Activated B cell treated with CpG ODN at 0.5 μM for 24 hours (primary cell): ENCODE data around the gene SDHB. TPM values are rescaled to one million over a fixed set of nuclear protein-coding genes. Genes with fewer than 3 reads are reported as not detected.

ENCODE experiments used
- ATAC-seq: fragments of 200-7000 bp; cut with Tn5 transposase; one replicate; pipeline ENCODE4 v1.10.0; 2021; ENCODE audit warnings: low read depth, mild to moderate bottlenecking, moderate library complexity
- CTCF ChIA-PET: fragments of 350-600 bp; sonication (Branson Sonifier 250); formaldehyde crosslinking; loops from one replicate; lab custom pipeline; 2021; ENCODE audit warnings: antibody characterized with exemption; lab: Charles Lee
- POLR2A ChIA-PET: fragments of 350-600 bp; sonication (Branson Sonifier 250); formaldehyde crosslinking; loops from one replicate; lab custom pipeline; 2021; ENCODE audit warnings: antibody characterized with exemption; lab: Charles Lee
- DNase-seq: peaks from one replicate; pipeline ENCODE4 v3.0.0; 2022
- H3K27ac Mint-ChIP-seq: one replicate; pipeline ENCODE4 v1.8.0; 2020; ENCODE audit warnings: mixed read lengths
- H3K27me3 Mint-ChIP-seq: one replicate; pipeline ENCODE4 v1.8.0; 2021; ENCODE audit warnings: mixed read lengths
- H3K36me3 Mint-ChIP-seq: one replicate; pipeline ENCODE4 v1.8.0; 2021; ENCODE audit warnings: low read depth, mixed read lengths
- H3K4me1 Mint-ChIP-seq: one replicate; pipeline ENCODE4 v1.8.0; 2021; ENCODE audit warnings: mixed read lengths
- H3K4me3 Mint-ChIP-seq: one replicate; pipeline ENCODE4 v1.8.0; 2020; ENCODE audit warnings: mild to moderate bottlenecking, mixed read lengths
- H3K9me3 Mint-ChIP-seq: one replicate; pipeline ENCODE4 v1.8.0; 2020; ENCODE audit warnings: mixed read lengths
- CTCF ChIP-seq: fragments of 200-600 bp; IDR thresholded peaks from one replicate; pipeline ENCODE4 v1.8.0; 2022; ENCODE audit warnings: antibody characterized with exemption, mild to moderate bottlenecking
- intact Hi-C: fragments of 100-400 bp; cut with micrococcal nuclease; formaldehyde crosslinking; loops from one replicate; pipeline ENCODE4 v1.15.1; 2024
- total RNA-seq: library from RNA; stranded (reverse); gene quantifications from 2 replicates; pipeline ENCODE4 v1.2.3, GENCODE V29; 2022

The SDHB gene
- total RNA-seq, 1 donor from 2014 or later: 70.7 TPM

GRCh38 chr1:17069452-17070162 is 15.8 kb upstream of the SDHB start:
- Mint-ChIP-seq H3K4me1 (no peaks in the 10 kb centered on the region), H3K27ac (no peak overlapping the region), H3K9me3 (no peaks in the 10 kb centered on the region), H3K36me3 (no peaks in the 10 kb centered on the region), H3K27me3 (no peaks in the 10 kb centered on the region), H3K4me3 (no peak overlapping the region)
- ChIA-PET POLR2A (no interaction called here), CTCF (no interaction called here)
- TF ChIP-seq CTCF: no peak
- intact Hi-C loops: no loop called here
- DNase-seq: no peak
- no peak for ATAC-seq

- CTCF ChIA-PET: no interaction called here
- ATAC-seq: no peak
Observed at GRCh38 chr1:17068789-17069188, 15.0 kb upstream of the SDHB start.

GRCh38 chr1:17067465-17068240 is 13.8 kb upstream of the SDHB start:
- POLR2A ChIA-PET: no interaction called here
- H3K27ac Mint-ChIP-seq: no peak overlapping the region
- TF ChIP-seq CTCF: no peak
- CTCF ChIA-PET: no interaction called here
- H3K9me3 Mint-ChIP-seq: no peaks in the 10 kb centered on the region
- ATAC-seq (no peak), DNase-seq (no peak)
- H3K36me3 Mint-ChIP-seq: no peaks in the 10 kb centered on the region
- no peak overlapping the region for H3K4me3 Mint-ChIP-seq
- intact Hi-C loops: no loop called here
- no peaks in the 10 kb centered on the region for H3K4me1 Mint-ChIP-seq
- no peaks in the 10 kb centered on the region for H3K27me3 Mint-ChIP-seq

More at GRCh38 chr1:17068789-17069188, 15.0 kb upstream of the SDHB start:
- H3K4me1 Mint-ChIP-seq: no peaks in the 10 kb centered on the region
- H3K27ac Mint-ChIP-seq: no peak overlapping the region
- no peak for TF ChIP-seq CTCF
- intact Hi-C loops: no loop called here
- H3K36me3 Mint-ChIP-seq: no peaks in the 10 kb centered on the region
- DNase-seq: no peak
- no peaks in the 10 kb centered on the region for H3K27me3 Mint-ChIP-seq
- H3K9me3 Mint-ChIP-seq: no peaks in the 10 kb centered on the region
- H3K4me3 Mint-ChIP-seq: no peak overlapping the region
- POLR2A ChIA-PET: no interaction called here

GRCh38 chr1:17067069-17067426 is 13.2 kb upstream of the SDHB start:
- H3K27ac Mint-ChIP-seq: no peak overlapping the region
- ATAC-seq (no peak), DNase-seq (no peak)
- ChIA-PET POLR2A (no interaction called here), CTCF (no interaction called here)
- intact Hi-C loops: no loop called here
- no peaks in the 10 kb centered on the region for H3K36me3 Mint-ChIP-seq
- no peaks in the 10 kb centered on the region for H3K4me1 Mint-ChIP-seq
- H3K4me3 Mint-ChIP-seq: no peak overlapping the region
- no peaks in the 10 kb centered on the region for H3K27me3 Mint-ChIP-seq
- TF ChIP-seq CTCF: no peak
- no peaks in the 10 kb centered on the region for H3K9me3 Mint-ChIP-seq

GRCh38 chr1:17066361-17067068 is 12.7 kb upstream of the SDHB start:
- ChIA-PET CTCF (no interaction called here), POLR2A (no interaction called here)
- H3K27ac Mint-ChIP-seq: no peak overlapping the region
- H3K36me3 Mint-ChIP-seq: no peaks in the 10 kb centered on the region
- no peak for DNase-seq
- H3K4me1 Mint-ChIP-seq: no peaks in the 10 kb centered on the region
- H3K4me3 Mint-ChIP-seq: no peak overlapping the region
- no peak for TF ChIP-seq CTCF
- no peak for ATAC-seq
- intact Hi-C loops: no loop called here
- no peaks in the 10 kb centered on the region for H3K27me3 Mint-ChIP-seq
- H3K9me3 Mint-ChIP-seq: no peaks in the 10 kb centered on the region
